ENCODE data around the gene WDR45. TPM values are rescaled to one million over a fixed set of nuclear protein-coding genes. Genes with fewer than 3 reads are reported as not detected.

Gene WDR45
- total and polyA plus RNA-seq, 11 donors, result 49.2 to 98.5 (median 68.5) TPM

GRCh38 chrX:49063715-49064114 is 16.0 kb downstream of the WDR45 start:
- Histone ChIP-seq H3K36me3 (no peaks in the 10 kb centered on the region), H3K27ac (no peak overlapping the region), H3K27me3 (no peaks in the 10 kb centered on the region), H3K9me3 (no peaks in the 10 kb centered on the region), H3K4me3 (no peak overlapping the region), H3K4me1 (no peaks in the 10 kb centered on the region)
- ATAC-seq, result no peak
- DNase-seq, result no peak
- TF ChIP-seq CTCF (IDR thresholded peaks at IDR 0.05), result no peak
- intact Hi-C loops (cut with DNase I), result no loop called here
- WGBS, 4 donors, result 94 to 97% (median 96%) methylated on average over 9 of the region's 9 CpGs

- TF ChIP-seq CTCF (IDR thresholded peaks at IDR 0.05) (no peak), POLR2A (IDR thresholded peaks at IDR 0.05) (no peak)
- Histone ChIP-seq H3K27me3 (no peaks in the 10 kb centered on the region), H3K4me3 (no peak overlapping the region), H3K4me1 (no peaks in the 10 kb centered on the region), H3K27ac (no peak overlapping the region), H3K9me3 (no peaks in the 10 kb centered on the region), H3K36me3 (no peaks in the 10 kb centered on the region)
- WGBS, 4 donors, result 81 to 85% (median 82%) methylated on average over 8 to 10 of the region's 10 CpGs
- intact Hi-C loops (cut with DNase I), result no loop called here
- no peak for ATAC-seq
- no peak for DNase-seq
Measured at GRCh38 chrX:49061916-49062315, 17.8 kb downstream of the WDR45 start.

- Histone ChIP-seq H3K27ac (no peak overlapping the region), H3K9me3 (no peaks in the 10 kb centered on the region), H3K27me3 (no peaks in the 10 kb centered on the region), H3K36me3 (no peaks in the 10 kb centered on the region), H3K4me3 (no peak overlapping the region), H3K4me1 (no peaks in the 10 kb centered on the region)
- ATAC-seq (no peak), DNase-seq (no peak)
- WGBS, 4 donors, result 66 to 76% (median 72%) methylated on average over 6 to 7 of the region's 7 CpGs
- intact Hi-C loops (cut with DNase I), result no loop called here
- no peak for TF ChIP-seq CTCF (IDR thresholded peaks at IDR 0.05)
- TF ChIP-seq POLR2A (IDR thresholded peaks at IDR 0.05), result no peak
Measured at GRCh38 chrX:49061490-49061889, 18.2 kb downstream of the WDR45 start.

GRCh38 chrX:49060914-49061313 is 18.8 kb downstream of the WDR45 start:
- H3K4me3 ChIP-seq, result no peak overlapping the region

More at GRCh38 chrX:49060914-49061313, 18.8 kb downstream of the WDR45 start:
- H3K27ac ChIP-seq, result no peak overlapping the region
- intact Hi-C loops (cut with DNase I), result no loop called here
- TF ChIP-seq POLR2A (IDR thresholded peaks at IDR 0.05) (no peak), CTCF (IDR thresholded peaks at IDR 0.05) (no peak)
- H3K36me3 ChIP-seq, result no peaks in the 10 kb centered on the region
- no peak for DNase-seq
- no peaks in the 10 kb centered on the region for H3K4me1 ChIP-seq
- H3K9me3 ChIP-seq, result no peaks in the 10 kb centered on the region
- no peak for ATAC-seq
- WGBS, 4 donors, result 68 to 88% (median 80%) methylated on average over 2 to 3 of the region's 3 CpGs
- H3K27me3 ChIP-seq, result no peaks in the 10 kb centered on the region
